GM19328 (cell line): Measurements from ENCODE around the gene STRN.
A peak's percentile ranks its signal among the peaks of the same experiment; 100 is the strongest.
"Not testable (repeated sequence)": the region's sequence is repeated elsewhere in the genome, so short reads cannot be mapped to it uniquely, and the experiment has no call there.

Experiments
- ATAC-seq: cut with Tn5 transposase; IDR thresholded peaks from one replicate; pipeline ENCODE4 v1.9.1; 2021; ENCODE audit warnings: mild to moderate bottlenecking, moderate library complexity; ENCODE audit not compliant: unreplicated experiment

Gene STRN

DNA sequence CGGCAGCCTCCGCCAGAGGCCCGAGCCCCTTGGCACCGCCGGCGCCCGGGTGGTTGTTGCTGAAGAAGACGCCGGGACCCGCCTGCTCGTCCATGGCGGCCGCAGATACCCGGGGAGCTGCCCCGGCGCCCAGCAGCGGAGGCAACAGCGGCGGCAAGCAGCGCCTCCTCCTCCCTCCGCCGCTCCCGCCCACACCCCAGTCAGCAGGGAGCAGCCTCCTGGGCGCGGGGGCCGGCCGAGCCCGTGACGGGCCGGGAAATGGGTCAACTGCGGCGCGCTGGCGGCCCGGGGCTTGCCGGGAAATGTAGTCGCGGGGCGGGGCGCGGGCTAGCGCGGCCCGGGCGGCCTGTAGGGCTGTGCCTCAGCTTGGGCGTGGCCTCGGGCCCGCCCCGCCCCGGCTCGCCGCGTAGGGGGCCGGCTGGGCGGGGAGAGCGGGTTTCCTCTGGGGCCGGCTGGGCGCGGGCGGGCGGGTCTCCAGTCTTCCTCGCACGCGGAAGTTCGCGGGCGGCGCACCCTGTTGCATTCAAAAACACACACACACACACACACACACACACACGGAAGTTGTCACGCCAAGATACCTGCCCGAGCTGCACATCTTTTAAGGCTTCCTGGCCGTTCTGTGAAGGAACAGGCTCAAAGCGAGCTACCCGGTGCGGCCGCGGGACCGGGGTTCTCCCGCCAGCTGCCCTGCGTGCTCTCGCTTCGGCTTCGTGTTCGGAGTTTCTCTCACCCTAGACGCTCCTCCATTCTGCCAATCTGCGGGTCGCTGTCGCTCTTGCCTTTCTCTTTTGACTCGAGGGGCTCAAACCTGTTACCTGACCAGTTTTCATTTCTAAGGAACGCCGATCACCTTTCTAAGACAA lies at the start of gene STRN:
TSS of gene STRN (minus strand) at position 167 of the 866 bp plus-strand sequence. CDS start at position 94, 73 bp downstream.
- peak; percentile 98 for ATAC-seq

DNA sequence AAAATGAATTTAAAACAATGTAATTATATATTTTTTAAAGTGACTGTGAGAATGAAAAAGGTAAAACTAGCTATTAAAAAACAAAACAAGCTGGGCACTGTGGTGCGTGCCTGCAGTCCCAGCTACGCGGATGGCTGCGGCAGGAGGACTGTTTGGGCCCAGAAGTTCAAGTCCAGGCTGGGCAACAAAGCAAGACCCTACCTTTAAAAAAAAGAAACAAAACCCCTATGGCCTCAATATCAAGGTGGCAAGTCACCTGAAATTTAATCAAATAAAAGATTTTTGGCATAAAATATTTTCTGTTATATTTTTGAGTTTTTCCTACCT lies 46.9 kb upstream of the STRN start:
- ATAC-seq, result no peak

GRCh38 chr2:37011130-37011529 lies 44.8 kb upstream of the STRN start:
- ATAC-seq, result no peak

- ATAC-seq, result peak; percentile 100
These were observed 39.0 kb upstream of the STRN start for GRCh38 chr2:37005118-37005868.

- no peak for ATAC-seq
These were observed 34.7 kb upstream of the STRN start for GRCh38 chr2:37000988-37001556.

DNA sequence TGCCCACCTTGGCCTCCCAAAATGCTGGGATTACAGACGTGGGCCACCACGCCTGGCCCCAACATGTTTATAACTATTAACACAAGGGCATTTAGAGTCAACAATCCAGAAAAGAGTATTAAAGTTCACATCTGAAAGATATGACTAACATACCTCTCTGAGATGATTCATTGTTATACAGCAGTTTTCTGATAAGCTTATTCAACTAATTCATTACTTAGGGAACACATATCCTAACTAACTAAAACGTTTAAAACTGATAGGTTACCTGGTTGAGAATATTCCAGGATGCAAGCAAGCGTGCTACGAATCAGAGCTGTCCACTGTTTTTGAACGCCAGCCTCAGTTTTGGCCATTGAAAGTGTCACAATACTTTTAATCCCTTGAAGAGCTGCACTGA lies 34.0 kb upstream of the STRN start:
- no peak for ATAC-seq

GRCh38 chr2:36999416-36999815 lies 33.1 kb upstream of the STRN start:
- not testable (repeated sequence) for ATAC-seq

- no peak for ATAC-seq
These were observed 27.7 kb upstream of the STRN start for GRCh38 chr2:36993841-36994620.

DNA sequence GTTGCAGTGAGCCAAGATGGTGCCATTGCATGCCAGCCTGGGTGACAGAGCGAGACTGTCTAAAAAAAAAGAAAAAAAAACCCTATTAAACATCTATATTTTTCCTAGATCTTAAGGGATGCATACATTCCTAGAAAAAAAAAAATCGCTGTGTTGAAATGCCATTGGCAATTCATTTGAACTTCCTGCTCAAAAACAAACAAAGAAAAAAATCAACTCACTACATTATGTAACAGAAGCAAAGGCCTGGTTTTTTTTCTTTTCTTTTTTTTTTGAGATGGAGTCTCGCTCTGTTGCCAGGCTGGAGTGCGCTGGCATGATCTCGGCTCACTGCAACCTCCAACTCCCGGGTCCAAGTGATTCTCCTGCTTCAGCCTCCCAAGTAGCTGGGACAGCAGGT lies 21.7 kb upstream of the STRN start:
- ATAC-seq, result no peak

DNA sequence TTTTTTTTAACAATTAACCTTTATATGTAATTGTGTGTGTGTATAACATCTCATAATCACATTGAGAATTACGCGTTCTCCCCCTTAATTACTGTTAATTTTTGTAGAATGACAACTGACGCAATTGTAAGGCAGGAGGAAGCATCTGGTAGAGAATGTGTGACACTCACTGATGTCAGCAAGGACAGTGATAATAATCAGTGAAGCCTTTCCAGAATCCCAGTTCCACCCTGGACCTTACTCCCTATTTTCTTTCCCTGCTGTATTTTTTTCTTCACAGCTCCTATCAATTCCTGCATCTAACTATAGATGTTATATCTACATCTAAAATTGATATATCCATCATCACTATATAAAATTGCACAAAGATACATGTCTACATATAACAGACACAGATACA lies 16.1 kb upstream of the STRN start:
- ATAC-seq, result no peak

GRCh38 chr2:36981911-36982310 lies 15.6 kb upstream of the STRN start:
- no peak for ATAC-seq

DNA sequence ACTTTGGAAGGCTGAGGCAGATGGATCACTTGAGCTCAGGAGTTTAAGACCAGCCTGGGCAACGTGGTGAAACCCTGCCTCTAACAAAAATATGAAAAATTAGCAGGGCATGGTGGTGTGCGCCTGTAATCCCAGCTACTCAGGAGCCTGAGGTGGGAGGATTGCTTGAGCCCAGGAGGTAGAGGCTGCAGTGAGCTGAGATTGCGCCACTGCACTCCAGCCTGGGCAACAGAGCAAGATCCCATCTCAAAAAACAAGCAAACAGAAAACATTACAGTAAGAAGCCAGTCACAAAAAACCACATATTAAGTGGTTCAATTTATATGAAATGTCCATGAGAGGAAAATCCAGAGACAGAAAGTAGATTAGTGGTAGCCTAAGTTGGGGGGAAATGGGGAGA lies 12.7 kb upstream of the STRN start:
- not testable (repeated sequence) for ATAC-seq

DNA sequence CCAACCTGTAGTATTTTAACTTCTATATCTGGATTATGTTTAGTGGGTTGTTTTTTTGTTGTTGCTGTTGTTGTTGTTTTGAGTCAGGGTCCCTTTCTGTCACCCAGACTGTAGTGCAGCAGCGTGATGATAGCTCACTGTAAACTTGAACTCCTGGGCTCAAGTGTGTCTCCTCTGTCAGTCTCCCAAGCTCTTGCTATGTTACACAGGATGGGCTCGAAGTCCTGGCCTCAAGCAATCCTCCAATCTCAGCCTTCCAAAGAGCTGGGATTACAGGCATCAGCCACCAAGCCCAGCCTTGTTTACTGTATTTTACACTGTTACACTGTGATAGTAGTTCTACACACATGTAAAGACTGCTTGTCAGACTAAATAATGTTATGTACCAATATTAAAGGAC lies 9.7 kb upstream of the STRN start:
- ATAC-seq, result no peak

DNA sequence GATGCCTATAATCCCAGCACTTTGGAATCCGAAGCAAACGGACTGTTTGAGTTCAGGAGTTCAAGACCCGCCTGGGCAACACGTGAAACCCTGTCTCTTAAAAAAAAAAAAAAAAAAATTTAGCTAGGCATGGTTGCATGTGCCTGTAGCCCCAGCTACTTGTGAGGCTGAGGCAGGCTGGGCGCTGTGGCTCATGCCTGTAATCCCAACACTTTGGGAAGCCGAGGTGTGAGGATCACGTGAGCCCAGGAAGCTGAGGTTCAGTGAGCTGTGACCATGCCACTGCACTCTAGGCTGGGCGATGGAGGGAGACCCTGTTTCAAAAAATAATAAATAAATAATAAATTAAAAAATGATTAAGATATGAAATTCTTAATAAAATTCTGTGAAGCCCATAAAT lies 9.0 kb upstream of the STRN start:
- no peak for ATAC-seq

GRCh38 chr2:36973320-36973719 lies 7.0 kb upstream of the STRN start:
- ATAC-seq, result no peak

GRCh38 chr2:36971990-36972389 lies 5.7 kb upstream of the STRN start:
- no peak for ATAC-seq

DNA sequence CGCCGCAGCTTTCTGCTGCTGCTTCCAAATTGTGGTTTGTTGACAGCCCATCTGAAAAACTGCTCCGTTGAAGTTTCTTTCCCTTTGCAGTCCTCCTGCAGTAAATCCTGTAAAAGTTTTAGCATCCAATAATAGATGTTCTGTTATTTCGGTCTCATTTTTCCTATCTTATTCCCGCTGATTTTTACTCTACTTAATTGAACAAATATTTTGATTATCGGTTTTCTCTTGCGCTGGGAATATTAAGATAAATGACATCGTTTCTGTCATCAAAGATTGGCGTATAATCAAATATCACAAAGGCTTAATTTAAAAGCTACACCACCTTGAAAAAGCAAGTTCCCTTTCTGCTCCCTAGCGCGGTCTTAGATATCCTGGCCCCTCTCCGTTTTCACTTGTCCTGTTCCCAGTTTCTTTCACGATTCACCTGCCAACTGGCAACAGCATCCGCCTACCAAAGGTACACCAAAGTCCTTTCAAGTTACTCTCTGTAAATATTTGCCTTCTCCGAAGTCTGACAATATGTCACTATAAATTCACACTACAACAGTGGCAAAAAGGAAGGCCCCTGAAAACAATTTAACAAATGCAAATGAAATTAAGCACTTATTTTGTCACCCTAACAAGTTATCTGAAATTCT lies 1.0 kb upstream of the STRN start:
- no peak for ATAC-seq

GRCh38 chr2:36965751-36966369 lies 476 bp downstream of the STRN start:
- peak; percentile 21 for ATAC-seq

GRCh38 chr2:36965206-36965605 lies 1.1 kb downstream of the STRN start:
- no peak for ATAC-seq

- no peak for ATAC-seq
These were observed 1.8 kb downstream of the STRN start for GRCh38 chr2:36964496-36965058.
